GM23248 (cell line): ENCODE data around the gene DAB2IP. TPM values are rescaled to one million over a fixed set of nuclear protein-coding genes. Genes with fewer than 3 reads are reported as not detected.
"Not testable (repeated sequence)": the region's sequence is repeated elsewhere in the genome, so short reads cannot be mapped to it uniquely, and the experiment has no call there.

ENCODE experiments used
- DNase-seq: peaks from one replicate; pipeline ENCODE4 v3.0.0-alpha.2; 2015
- H2AFZ ChIP-seq: fragments of 200-600 bp; sonication (generic); 2 replicates; pipeline ENCODE4 v1.6.1; 2016; ENCODE audit warnings: antibody characterized with exemption
- H3F3A ChIP-seq: fragments of 200-600 bp; sonication (generic); 2 replicates; pipeline ENCODE4 v1.6.1; 2016; ENCODE audit warnings: mild to moderate bottlenecking, antibody characterized with exemption, mixed run types; ENCODE audit not compliant: insufficient read depth
- H3K27ac ChIP-seq: fragments of 200-600 bp; sonication (generic); 2 replicates; pipeline ENCODE4 v1.5.1; 2016; ENCODE audit warnings: mild to moderate bottlenecking
- H3K27me3 ChIP-seq: fragments of 200-600 bp; sonication (generic); replicated peaks from 2 replicates; pipeline ENCODE4 v1.6.1; 2016; ENCODE audit warnings: mild to moderate bottlenecking; ENCODE audit not compliant: insufficient read depth
- H3K36me3 ChIP-seq: fragments of 200-600 bp; sonication (generic); 2 replicates; pipeline ENCODE4 v1.6.1; 2016; ENCODE audit warnings: low read depth, mild to moderate bottlenecking
- H3K4me1 ChIP-seq: fragments of 200-600 bp; sonication (generic); 2 replicates; pipeline ENCODE4 v1.6.1; 2016; ENCODE audit warnings: mild to moderate bottlenecking; ENCODE audit not compliant: insufficient read depth
- H3K4me2 ChIP-seq: fragments of 200-600 bp; sonication (generic); one replicate; pipeline ENCODE4 v1.6.1; 2016; ENCODE audit warnings: mild to moderate bottlenecking; ENCODE audit not compliant: unreplicated experiment
- H3K4me3 ChIP-seq: fragments of 200-600 bp; sonication (generic); 2 replicates; pipeline ENCODE4 v1.5.1; 2016; ENCODE audit warnings: mild to moderate bottlenecking
- H3K79me2 ChIP-seq: fragments of 200-600 bp; sonication (generic); 2 replicates; pipeline ENCODE4 v1.6.1; 2016; ENCODE audit warnings: mild to moderate bottlenecking; ENCODE audit not compliant: insufficient read depth
- H3K9ac ChIP-seq: fragments of 200-600 bp; sonication (generic); 2 replicates; pipeline ENCODE4 v1.6.1; 2016; ENCODE audit warnings: mild to moderate bottlenecking
- H3K9me2 ChIP-seq: fragments of 200-600 bp; sonication (generic); 2 replicates; pipeline ENCODE4 v1.6.1; 2016; ENCODE audit warnings: mixed run types, mild to moderate bottlenecking, moderate library complexity; ENCODE audit not compliant: insufficient read depth
- H3K9me3 ChIP-seq: fragments of 200-600 bp; sonication (generic); one replicate; pipeline ENCODE4 v1.6.1; 2017; ENCODE audit warnings: low read depth
- H4K20me1 ChIP-seq: fragments of 200-600 bp; sonication (generic); 2 replicates; pipeline ENCODE4 v1.6.0; 2016; ENCODE audit not compliant: insufficient read depth
- EZH2 ChIP-seq: fragments of 200-600 bp; sonication (generic); IDR thresholded peaks from 2 replicates; pipeline ENCODE4 v1.6.1; 2018; ENCODE audit warnings: antibody characterized with exemption, mild to moderate bottlenecking; ENCODE audit not compliant: insufficient read depth, poor library complexity, severe bottlenecking
- EZH2phosphoT487 ChIP-seq: fragments of 200-600 bp; sonication (generic); IDR thresholded peaks from 2 replicates; pipeline ENCODE4 v1.6.1; 2018; ENCODE audit warnings: antibody characterized with exemption, moderate library complexity, mild to moderate bottlenecking, low read depth; ENCODE audit not compliant: insufficient read depth
- WGBS, 2 experiments: methylation state at CpG; one replicate each; pipeline ENCODE4 v1.1.6; 2015 to 2017; ENCODE audit warnings: low lambda C conversion rate in 2 of 2, low coverage in 1 of 2; ENCODE audit errors: missing lambda C conversion rate in 2 of 2; 5-methylcytosine and 5-hydroxymethylcytosine counted together
- in situ Hi-C: fragments of 300-500 bp; cut with MboI; formaldehyde crosslinking; loops from 2 replicates; pipeline ENCODE4 v1.15.0; 2020
- polyA plus RNA-seq: library from polyadenylated mRNA; unstranded; fragments of >200 nt; fragmentation: Nextera tagmentation; extraction: Ambion mirVana; gene quantifications from 2 replicates; pipeline ENCODE4 v1.2.1, GENCODE V29; 2016
- total RNA-seq: library from RNA; depleted of rRNA; stranded (reverse); fragments of >200 nt; shearing (Covaris generic); gene quantifications from 2 replicates; pipeline ENCODE4 v1.2.3, GENCODE V29; 2014

Gene DAB2IP
- total and polyA plus RNA-seq, 2 experiments from 2014 or later = 2.6 to 19.7 TPM

- Histone ChIP-seq H3K27ac (no peak overlapping the region), H3K9me2 (no peaks in the 10 kb centered on the region), H3K79me2 (no peaks in the 10 kb centered on the region), H4K20me1 (no peaks in the 10 kb centered on the region), H3K27me3 (no peaks in the 10 kb centered on the region), H2AFZ (no peak overlapping the region), H3K4me1 (peaks cover 39% of the 10 kb centered on the region), H3K4me3 (no peak overlapping the region), H3K4me2 (no peak overlapping the region), H3K9ac (no peak overlapping the region), H3K9me3 (no peaks in the 10 kb centered on the region), H3F3A (peaks cover 11% of the 10 kb centered on the region), H3K36me3 (no peaks in the 10 kb centered on the region)
- in situ Hi-C loops = no loop called here
- 94 to 95% methylated on average over 2 of the region's 2 CpGs for WGBS, 2 experiments
- no peak for DNase-seq
- TF ChIP-seq EZH2phosphoT487 (no peak), EZH2 (no peak)
Observed at GRCh38 chr9:121738411-121738810, 87.0 kb downstream of the DAB2IP start.

- H3K27me3 ChIP-seq = no peaks in the 10 kb centered on the region
- H3K4me2 ChIP-seq = no peak overlapping the region
- H3K9me2 ChIP-seq = no peaks in the 10 kb centered on the region
- H3K4me3 ChIP-seq = no peak overlapping the region
- 95 to 96% methylated on average over 1 of the region's 1 CpG for WGBS, 2 experiments
- H3K27ac ChIP-seq = no peak overlapping the region
- H3K9me3 ChIP-seq = no peaks in the 10 kb centered on the region
- H2AFZ ChIP-seq = no peak overlapping the region
- no peaks in the 10 kb centered on the region for H3K36me3 ChIP-seq
- TF ChIP-seq EZH2 (no peak), EZH2phosphoT487 (no peak)
- DNase-seq = peak; percentile 55
- no peaks in the 10 kb centered on the region for H4K20me1 ChIP-seq
- in situ Hi-C loops = no loop called here
- H3K9ac ChIP-seq = no peak overlapping the region
- H3F3A ChIP-seq = peaks cover 15% of the 10 kb centered on the region
- peaks cover 44% of the 10 kb centered on the region for H3K4me1 ChIP-seq
- no peaks in the 10 kb centered on the region for H3K79me2 ChIP-seq
Observed at GRCh38 chr9:121738968-121739367, 87.5 kb downstream of the DAB2IP start.

GRCh38 chr9:121739971-121740370 is 88.5 kb downstream of the DAB2IP start:
- in situ Hi-C loops = no loop called here

GRCh38 chr9:121741228-121741918 is 89.9 kb downstream of the DAB2IP start:
- no peak overlapping the region for H3K4me2 ChIP-seq
- H3K9me3 ChIP-seq = no peaks in the 10 kb centered on the region
- 96 to 98% methylated on average over 9 to 10 of the region's 10 CpGs for WGBS, 2 experiments
- no peaks in the 10 kb centered on the region for H3K27me3 ChIP-seq
- no peaks in the 10 kb centered on the region for H3K9me2 ChIP-seq
- no peak overlapping the region for H2AFZ ChIP-seq
- H4K20me1 ChIP-seq = no peaks in the 10 kb centered on the region
- no peak overlapping the region for H3K27ac ChIP-seq
- in situ Hi-C loops = no loop called here
- no peak overlapping the region for H3K4me3 ChIP-seq
- peaks cover 7% of the 10 kb centered on the region; the same call in 1 of the 2 replicates for H3F3A ChIP-seq
- no peak overlapping the region for H3K9ac ChIP-seq
- no peaks in the 10 kb centered on the region for H3K36me3 ChIP-seq
- TF ChIP-seq EZH2 = no peak
- no peak for TF ChIP-seq EZH2phosphoT487
- no peak for DNase-seq
- H3K79me2 ChIP-seq = no peaks in the 10 kb centered on the region; the same call in 1 of the 2 replicates
- H3K4me1 ChIP-seq = peaks cover 37% of the 10 kb centered on the region

More at GRCh38 chr9:121739971-121740370, 88.5 kb downstream of the DAB2IP start:
- 83 to 84% methylated on average over 7 of the region's 7 CpGs for WGBS, 2 experiments
- Histone ChIP-seq H3K27me3 (no peaks in the 10 kb centered on the region), H3K9me2 (no peaks in the 10 kb centered on the region), H3K4me1 (peaks cover 46% of the 10 kb centered on the region), H3K79me2 (no peaks in the 10 kb centered on the region), H3F3A (peaks cover 14% of the 10 kb centered on the region), H2AFZ (no peak overlapping the region), H3K4me2 (no peak overlapping the region), H4K20me1 (no peaks in the 10 kb centered on the region), H3K9ac (no peak overlapping the region), H3K36me3 (no peaks in the 10 kb centered on the region), H3K27ac (no peak overlapping the region), H3K4me3 (no peak overlapping the region), H3K9me3 (no peaks in the 10 kb centered on the region)
- DNase-seq = no peak
- TF ChIP-seq EZH2 (no peak), EZH2phosphoT487 (no peak)

- H3K4me2 ChIP-seq, H3K36me3 ChIP-seq, H3K27ac ChIP-seq, in situ Hi-C loops, H3K9ac ChIP-seq, H3K9me3 ChIP-seq, H3K9me2 ChIP-seq, H3F3A ChIP-seq, H3K27me3 ChIP-seq, H3K79me2 ChIP-seq, H4K20me1 ChIP-seq, H3K4me3 ChIP-seq, H2AFZ ChIP-seq: not testable (repeated sequence)
- peak; percentile 32 for DNase-seq
- 87 to 88% methylated on average over 4 of the region's 4 CpGs for WGBS, 2 experiments
- H3K4me1 ChIP-seq = peaks cover 34% of the 10 kb centered on the region
Observed at GRCh38 chr9:121741919-121742283, 90.5 kb downstream of the DAB2IP start.
